Glutamatergic neuron (in vitro differentiated cells): ENCODE data around the gene SLC25A13. TPM values are rescaled to one million over a fixed set of nuclear protein-coding genes. Genes with fewer than 3 reads are reported as not detected.

Experiments used
- DNase-seq: peaks from one replicate; pipeline ENCODE4 v3.0.0; 2022
- H3K27ac Mint-ChIP-seq: one replicate; pipeline ENCODE4 v1.8.0; 2020; ENCODE audit warnings: mild to moderate bottlenecking, mixed read lengths, inconsistent platforms; ENCODE audit not compliant: unreplicated experiment
- H3K27me3 Mint-ChIP-seq: one replicate; pipeline ENCODE4 v1.8.0; 2020; ENCODE audit warnings: mild to moderate bottlenecking, moderate library complexity, mixed read lengths, inconsistent platforms; ENCODE audit not compliant: unreplicated experiment
- H3K36me3 Mint-ChIP-seq: one replicate; pipeline ENCODE4 v1.8.0; 2020; ENCODE audit warnings: mild to moderate bottlenecking, mixed read lengths, inconsistent platforms; ENCODE audit not compliant: unreplicated experiment
- H3K4me1 Mint-ChIP-seq: one replicate; pipeline ENCODE4 v1.8.0; 2020; ENCODE audit warnings: mild to moderate bottlenecking, low read depth, mixed read lengths, inconsistent platforms; ENCODE audit not compliant: unreplicated experiment
- H3K4me3 Mint-ChIP-seq: one replicate; pipeline ENCODE4 v1.8.0; 2020; ENCODE audit warnings: mild to moderate bottlenecking, mixed read lengths, inconsistent platforms; ENCODE audit not compliant: unreplicated experiment
- H3K9me3 Mint-ChIP-seq: one replicate; pipeline ENCODE4 v1.8.0; 2020; ENCODE audit warnings: mild to moderate bottlenecking, moderate library complexity, mixed read lengths, inconsistent platforms; ENCODE audit not compliant: unreplicated experiment
- total RNA-seq: library from RNA; stranded (reverse); fragmentation: NEBNext Ultra II Directional; extraction: Animal tissue kit (Norgen Biotek cat#: 25700); gene quantifications from one replicate; pipeline ENCODE4 v1.2.1, GENCODE V29; 2021; ENCODE audit not compliant: unreplicated experiment
- TF ChIP-seq, protein P1 (sequence below): fragments of 200-600 bp; sonication (generic); IDR thresholded peaks from one replicate; pipeline ENCODE4 v1.5.0; 2021; ENCODE audit not compliant: partially characterized antibody, unreplicated experiment

The SLC25A13 gene
- total RNA-seq, 1 donor from 2014 or later: 48.5 TPM

DNA sequence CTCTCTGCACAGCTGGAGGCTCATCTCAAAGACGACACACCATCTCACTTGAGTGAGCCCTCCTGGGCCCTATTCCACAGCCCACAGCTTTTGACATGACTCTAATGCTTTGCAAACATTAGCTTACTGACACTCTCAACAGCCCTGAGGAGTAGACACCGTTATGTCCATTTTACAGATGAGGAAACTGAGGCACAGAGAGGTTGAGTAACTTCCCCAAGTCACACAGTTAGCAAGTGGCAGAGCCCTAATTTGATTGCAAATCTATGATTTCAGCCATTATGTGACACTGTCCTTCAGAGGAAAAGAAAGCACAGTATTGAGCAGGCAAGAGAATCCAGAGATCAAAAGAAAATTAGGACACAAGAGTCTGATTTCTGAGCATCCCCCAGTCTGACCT is 16.0 kb downstream of the SLC25A13 start:
- H3K4me1 Mint-ChIP-seq: no peaks in the 10 kb centered on the region
- H3K9me3 Mint-ChIP-seq: no peaks in the 10 kb centered on the region
- H3K27ac Mint-ChIP-seq: no peak overlapping the region
- TF ChIP-seq, protein P1, sequence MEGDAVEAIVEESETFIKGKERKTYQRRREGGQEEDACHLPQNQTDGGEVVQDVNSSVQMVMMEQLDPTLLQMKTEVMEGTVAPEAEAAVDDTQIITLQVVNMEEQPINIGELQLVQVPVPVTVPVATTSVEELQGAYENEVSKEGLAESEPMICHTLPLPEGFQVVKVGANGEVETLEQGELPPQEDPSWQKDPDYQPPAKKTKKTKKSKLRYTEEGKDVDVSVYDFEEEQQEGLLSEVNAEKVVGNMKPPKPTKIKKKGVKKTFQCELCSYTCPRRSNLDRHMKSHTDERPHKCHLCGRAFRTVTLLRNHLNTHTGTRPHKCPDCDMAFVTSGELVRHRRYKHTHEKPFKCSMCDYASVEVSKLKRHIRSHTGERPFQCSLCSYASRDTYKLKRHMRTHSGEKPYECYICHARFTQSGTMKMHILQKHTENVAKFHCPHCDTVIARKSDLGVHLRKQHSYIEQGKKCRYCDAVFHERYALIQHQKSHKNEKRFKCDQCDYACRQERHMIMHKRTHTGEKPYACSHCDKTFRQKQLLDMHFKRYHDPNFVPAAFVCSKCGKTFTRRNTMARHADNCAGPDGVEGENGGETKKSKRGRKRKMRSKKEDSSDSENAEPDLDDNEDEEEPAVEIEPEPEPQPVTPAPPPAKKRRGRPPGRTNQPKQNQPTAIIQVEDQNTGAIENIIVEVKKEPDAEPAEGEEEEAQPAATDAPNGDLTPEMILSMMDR: no peak
- H3K27me3 Mint-ChIP-seq: peaks cover 4% of the 10 kb centered on the region
- no peak overlapping the region for H3K4me3 Mint-ChIP-seq
- no peak for DNase-seq
- H3K36me3 Mint-ChIP-seq: no peaks in the 10 kb centered on the region

DNA sequence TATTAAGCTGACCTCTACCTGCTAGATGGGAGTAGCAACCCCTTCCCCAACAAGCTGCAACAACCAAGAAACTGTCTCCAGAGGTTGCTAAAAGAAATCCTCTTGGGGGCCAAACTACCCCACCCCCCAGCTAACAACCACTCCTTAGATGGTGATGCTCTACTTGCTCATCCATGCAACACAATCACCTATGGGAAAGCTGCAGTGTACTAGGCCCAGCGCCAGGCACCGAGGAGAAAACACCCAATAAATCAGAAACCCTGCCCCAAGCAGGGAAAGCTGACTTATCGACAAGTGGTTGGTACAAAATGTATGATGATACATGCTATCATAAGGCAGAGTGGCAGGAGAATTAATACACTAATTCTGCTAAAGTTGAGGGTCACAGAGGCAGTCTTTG is 17.3 kb downstream of the SLC25A13 start:
- H3K36me3 Mint-ChIP-seq: no peaks in the 10 kb centered on the region
- DNase-seq: no peak
- no peaks in the 10 kb centered on the region for H3K4me1 Mint-ChIP-seq
- no peak overlapping the region for H3K27ac Mint-ChIP-seq
- TF ChIP-seq, protein P1: no peak
- H3K4me3 Mint-ChIP-seq: no peak overlapping the region
- peaks cover 4% of the 10 kb centered on the region for H3K27me3 Mint-ChIP-seq
- no peaks in the 10 kb centered on the region for H3K9me3 Mint-ChIP-seq

DNA sequence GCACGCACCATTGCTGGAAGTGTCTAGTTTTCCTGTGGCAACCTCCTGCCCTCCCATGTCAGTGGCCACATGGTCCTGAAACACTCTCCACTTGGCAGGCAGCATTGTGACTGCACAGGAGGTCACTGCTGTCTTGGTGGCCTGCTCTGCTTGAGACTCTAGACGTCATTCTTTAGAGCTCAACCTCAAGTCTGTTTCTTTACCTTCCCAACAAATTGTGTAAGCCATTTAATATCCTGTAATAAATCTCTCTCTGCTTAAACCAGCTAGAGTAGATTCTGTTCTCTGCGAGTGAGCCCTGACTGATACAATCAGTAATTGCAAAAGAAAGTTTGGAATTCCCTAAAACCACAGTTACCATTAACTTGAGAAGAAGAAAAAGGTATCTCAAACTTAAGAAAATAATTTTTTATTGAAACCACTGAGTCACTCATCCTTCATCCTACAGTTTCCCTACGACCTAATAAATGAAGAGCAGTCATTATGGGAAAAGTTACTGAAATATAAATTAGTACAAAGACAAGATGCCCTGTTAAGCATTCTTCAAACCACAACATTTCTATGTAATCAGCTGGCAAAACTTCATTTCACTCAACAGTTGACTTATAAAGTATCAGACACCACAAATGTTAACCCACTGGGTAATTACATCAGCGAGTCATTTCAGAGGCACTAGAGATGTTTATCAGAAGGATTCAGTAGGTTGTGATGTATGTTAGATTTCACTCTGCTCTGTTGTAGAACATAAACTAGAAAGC is 18.0 kb downstream of the SLC25A13 start:
- TF ChIP-seq, protein P1: no peak
- Mint-ChIP-seq H3K36me3 (no peaks in the 10 kb centered on the region), H3K4me3 (no peak overlapping the region), H3K9me3 (no peaks in the 10 kb centered on the region), H3K27ac (no peak overlapping the region), H3K4me1 (no peaks in the 10 kb centered on the region), H3K27me3 (peaks cover 4% of the 10 kb centered on the region)
- DNase-seq: no peak

DNA sequence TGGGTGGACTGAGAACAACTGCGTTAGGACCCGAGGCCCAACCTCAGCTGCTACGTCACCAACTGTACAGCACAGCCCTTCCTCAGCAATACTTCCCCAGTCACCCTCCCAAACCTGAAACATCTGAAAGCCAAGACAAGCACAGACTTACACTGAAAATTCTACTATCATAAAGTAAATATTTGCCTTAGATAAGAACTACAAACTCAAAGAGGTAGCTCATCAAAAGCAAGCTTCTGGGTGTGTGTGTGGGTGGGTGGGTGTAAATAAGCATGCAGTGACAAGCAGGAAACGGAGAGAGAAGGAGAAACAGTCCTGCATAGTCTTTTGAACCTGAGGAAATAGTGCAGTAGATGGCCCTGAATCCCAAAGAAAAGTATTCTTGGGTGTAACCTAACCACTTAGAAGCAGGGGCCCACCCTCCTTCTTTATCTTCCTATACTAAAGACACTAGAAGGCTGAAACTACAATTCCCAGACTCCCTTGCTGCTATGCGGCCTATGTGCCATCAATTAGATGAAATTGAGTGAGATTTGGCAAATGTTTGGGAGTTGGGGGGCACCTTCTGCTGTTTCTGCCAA is 18.7 kb downstream of the SLC25A13 start:
- Mint-ChIP-seq H3K36me3 (no peaks in the 10 kb centered on the region), H3K27ac (no peak overlapping the region), H3K4me1 (no peaks in the 10 kb centered on the region), H3K9me3 (no peaks in the 10 kb centered on the region), H3K4me3 (no peak overlapping the region), H3K27me3 (peaks cover 4% of the 10 kb centered on the region)
- DNase-seq: no peak
- TF ChIP-seq, protein P1: no peak

DNA sequence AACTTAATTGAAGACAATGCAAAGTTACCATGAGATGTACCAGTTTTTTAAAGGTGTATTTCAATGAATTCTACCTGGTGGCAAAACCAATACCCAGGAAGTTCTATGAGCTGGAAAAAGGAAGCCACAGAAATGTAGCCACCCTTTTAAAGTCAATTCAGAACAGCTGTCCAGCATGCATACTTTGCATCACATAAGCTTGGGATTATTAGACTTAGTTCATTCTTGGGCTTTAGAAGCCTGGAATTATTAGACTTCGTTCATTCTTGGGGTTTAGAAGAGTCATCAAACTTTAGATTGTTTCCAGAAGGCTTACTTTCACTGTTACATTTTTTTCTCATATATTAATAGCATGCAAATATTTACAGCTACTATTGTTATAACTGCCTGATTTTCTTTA is 20.9 kb downstream of the SLC25A13 start:
- Mint-ChIP-seq H3K36me3 (no peaks in the 10 kb centered on the region), H3K9me3 (no peaks in the 10 kb centered on the region), H3K27me3 (no peaks in the 10 kb centered on the region), H3K4me1 (no peaks in the 10 kb centered on the region), H3K27ac (no peak overlapping the region), H3K4me3 (no peak overlapping the region)
- TF ChIP-seq, protein P1: no peak
- no peak for DNase-seq
